H9 (cell line): ENCODE measurements around the gene ATG7. TPM values are rescaled to one million over a fixed set of nuclear protein-coding genes. Genes with fewer than 3 reads are reported as not detected.
A peak's percentile ranks its signal among the peaks of the same experiment; 100 is the strongest.

Source experiments
- DNase-seq: peaks from one replicate; pipeline ENCODE4 v3.0.0-alpha.2; 2017
- H2AFZ ChIP-seq: one replicate; pipeline ENCODE4 v1.6.1; 2013; ENCODE audit warnings: mild to moderate bottlenecking, low read length, control low read depth, moderate library complexity
- H2AK5ac ChIP-seq: 2 replicates; pipeline ENCODE4 v1.6.1; 2013; ENCODE audit warnings: low read length, control low read depth, mixed read lengths; ENCODE audit not compliant: insufficient read length
- H2BK120ac ChIP-seq: one replicate; pipeline ENCODE4 v1.6.1; 2013; ENCODE audit warnings: low read depth, mild to moderate bottlenecking, low read length, control low read depth, inconsistent platforms; ENCODE audit not compliant: poor library complexity, severe bottlenecking
- H2BK12ac ChIP-seq: 2 replicates; pipeline ENCODE4 v1.6.1; 2013; ENCODE audit warnings: low read length, control low read depth, mixed read lengths, low read depth; ENCODE audit not compliant: insufficient read length
- H2BK15ac ChIP-seq: 2 replicates; pipeline ENCODE4 v1.6.1; 2013; ENCODE audit warnings: low read depth, low read length, control low read depth
- H2BK20ac ChIP-seq: one replicate; pipeline ENCODE4 v1.6.1; 2013; ENCODE audit warnings: low read depth, mild to moderate bottlenecking, low read length, control low read depth, inconsistent platforms; ENCODE audit not compliant: poor library complexity, severe bottlenecking
- H2BK5ac ChIP-seq: 2 replicates; pipeline ENCODE4 v1.6.1; 2013; ENCODE audit warnings: low read length, control low read depth, mixed read lengths; ENCODE audit not compliant: insufficient read length
- H3K14ac ChIP-seq: 2 replicates; pipeline ENCODE4 v1.6.1; 2013; ENCODE audit warnings: low read length, control low read depth; ENCODE audit not compliant: insufficient read depth
- H3K18ac ChIP-seq: 2 replicates; pipeline ENCODE4 v1.6.1; 2013; ENCODE audit warnings: low read depth, mild to moderate bottlenecking, mixed read lengths, low read length, control low read depth; ENCODE audit not compliant: insufficient read length
- H3K23ac ChIP-seq: 2 replicates; pipeline ENCODE4 v1.6.1; 2013; ENCODE audit warnings: low read length, control low read depth, mixed read lengths, low read depth; ENCODE audit not compliant: insufficient read length
- H3K23me2 ChIP-seq: 2 replicates; pipeline ENCODE4 v1.6.1; 2013; ENCODE audit warnings: low read depth, mild to moderate bottlenecking, mixed read lengths, low read length, control low read depth; ENCODE audit not compliant: insufficient read length, poor library complexity, severe bottlenecking
- H3K27ac ChIP-seq: 2 replicates; pipeline ENCODE4 v1.5.1; 2013; ENCODE audit warnings: low read length, control low read depth, mixed read lengths, low read depth; ENCODE audit not compliant: insufficient read length
- H3K27me3 ChIP-seq: 2 replicates; pipeline ENCODE4 v1.6.1; 2013; ENCODE audit warnings: low read length, control low read depth, inconsistent platforms; ENCODE audit not compliant: insufficient read depth
- H3K4ac ChIP-seq: 2 replicates; pipeline ENCODE4 v1.6.1; 2013; ENCODE audit warnings: low read depth, mild to moderate bottlenecking, control low read depth, inconsistent platforms, low read length, moderate library complexity
- H3K4me1 ChIP-seq: 2 replicates; pipeline ENCODE4 v1.6.1; 2013; ENCODE audit warnings: low read length, control low read depth, inconsistent platforms; ENCODE audit not compliant: insufficient read depth
- H3K4me2 ChIP-seq: 2 replicates; pipeline ENCODE4 v1.6.1; 2013; ENCODE audit warnings: low read length, control low read depth, mixed read lengths; ENCODE audit not compliant: insufficient read length, insufficient read depth
- H3K56ac ChIP-seq: 2 replicates; pipeline ENCODE4 v1.6.1; 2013; ENCODE audit warnings: low read depth, mild to moderate bottlenecking, mixed read lengths, low read length, control low read depth; ENCODE audit not compliant: insufficient read length
- H3K79me1 ChIP-seq: 2 replicates; pipeline ENCODE4 v1.6.1; 2013; ENCODE audit warnings: low read depth, mild to moderate bottlenecking, moderate library complexity, low read length, control low read depth, inconsistent platforms; ENCODE audit not compliant: insufficient read depth, poor library complexity, severe bottlenecking
- H3K79me2 ChIP-seq: 2 replicates; pipeline ENCODE4 v1.6.1; 2013; ENCODE audit warnings: low read length, control low read depth, inconsistent platforms; ENCODE audit not compliant: insufficient read depth
- H3K9ac ChIP-seq: 2 replicates; pipeline ENCODE4 v1.6.1; 2013; ENCODE audit warnings: low read length, control low read depth, mixed read lengths; ENCODE audit not compliant: insufficient read length; ENCODE audit errors: extremely low read depth
- H3K9me3 ChIP-seq: one replicate; pipeline ENCODE4 v1.6.1; 2013; ENCODE audit warnings: low read depth, low read length, inconsistent platforms; ENCODE audit not compliant: control insufficient read depth
- H3T11ph ChIP-seq: one replicate; pipeline ENCODE4 v1.6.1; 2013; ENCODE audit warnings: mild to moderate bottlenecking, low read length, control low read depth, inconsistent platforms
- H4K20me1 ChIP-seq: one replicate; pipeline ENCODE4 v1.6.1; 2013; ENCODE audit not compliant: control insufficient read depth, insufficient read length, insufficient read depth
- H4K5ac ChIP-seq: 2 replicates; pipeline ENCODE4 v1.6.1; 2013; ENCODE audit warnings: low read depth, mild to moderate bottlenecking, mixed read lengths, low read length, control low read depth; ENCODE audit not compliant: insufficient read length
- H4K8ac ChIP-seq: replicated peaks from 2 replicates; pipeline ENCODE4 v1.6.1; 2013; ENCODE audit warnings: low read length, control low read depth, mixed read lengths, low read depth; ENCODE audit not compliant: insufficient read length
- H4K91ac ChIP-seq: 2 replicates; pipeline ENCODE4 v1.6.1; 2013; ENCODE audit warnings: low read depth, mild to moderate bottlenecking, moderate library complexity, mixed read lengths, low read length, control low read depth; ENCODE audit not compliant: insufficient read length
- H3K27ac Mint-ChIP-seq, 3 experiments: 2 replicates in 2 of 3; 3 replicates in 1 of 3; pipeline ENCODE4 v1.8.0; 2020 to 2021; ENCODE audit warnings: mixed read lengths in 3 of 3, mild to moderate bottlenecking in 1 of 3, moderate library complexity in 1 of 3
- H3K27me3 Mint-ChIP-seq: 2 replicates; pipeline ENCODE4 v1.8.0; 2021; ENCODE audit warnings: low read depth, mild to moderate bottlenecking, moderate library complexity, mixed read lengths
- H3K36me3 Mint-ChIP-seq, 3 experiments: 2 replicates in 2 of 3; 3 replicates in 1 of 3; pipeline ENCODE4 v1.8.0; 2020 to 2021; ENCODE audit warnings: low read depth in 3 of 3, mixed read lengths in 3 of 3; ENCODE audit not compliant: insufficient read depth in 1 of 3
- H3K4me1 Mint-ChIP-seq, 2 experiments: 2 replicates each; pipeline ENCODE4 v1.8.0; 2020; ENCODE audit warnings: mixed read lengths in 2 of 2
- H3K4me3 Mint-ChIP-seq, 2 experiments: 2 replicates in 1 of 2; 3 replicates in 1 of 2; pipeline ENCODE4 v1.8.0; 2020 to 2021; ENCODE audit warnings: mild to moderate bottlenecking in 2 of 2, mixed read lengths in 2 of 2, moderate library complexity in 1 of 2
- H3K9me3 Mint-ChIP-seq, 2 experiments: 2 replicates in 1 of 2; 3 replicates in 1 of 2; pipeline ENCODE4 v1.8.0; 2020; ENCODE audit warnings: mild to moderate bottlenecking in 2 of 2, mixed read lengths in 2 of 2, moderate library complexity in 1 of 2
- WGBS: extraction: QIAGEN DNeasy Blood & Tissue Kit; methylation state at CpG from one replicate; pipeline ENCODE4 v1.1.7; 2013; ENCODE audit warnings: missing lambda C conversion rate, low lambda C conversion rate, mixed read lengths; ENCODE audit not compliant: insufficient read length; ENCODE audit errors: extremely low coverage; 5-methylcytosine and 5-hydroxymethylcytosine counted together
- total RNA-seq: library from RNA; stranded (reverse); gene quantifications from 2 replicates; pipeline ENCODE4 v1.2.1, GENCODE V29; 2021
- TF ChIP-seq, protein P1 (sequence below): fragments of 200-600 bp; sonication (generic); conservative IDR thresholded peaks from 3 replicates; pipeline ENCODE4 v1.8.0; 2021; ENCODE audit warnings: antibody characterized with exemption, mild to moderate bottlenecking

Gene ATG7
- total RNA-seq, 1 experiment from 2014 or later = 17.9 TPM

GRCh38 chr3:11513817-11514135 lies 241.6 kb downstream of the ATG7 start:
- no peaks in the 10 kb centered on the region for H3K9me3 ChIP-seq
- no CpG with 5 or more reads among the region's 3 CpGs for WGBS
- TF ChIP-seq, protein P1, sequence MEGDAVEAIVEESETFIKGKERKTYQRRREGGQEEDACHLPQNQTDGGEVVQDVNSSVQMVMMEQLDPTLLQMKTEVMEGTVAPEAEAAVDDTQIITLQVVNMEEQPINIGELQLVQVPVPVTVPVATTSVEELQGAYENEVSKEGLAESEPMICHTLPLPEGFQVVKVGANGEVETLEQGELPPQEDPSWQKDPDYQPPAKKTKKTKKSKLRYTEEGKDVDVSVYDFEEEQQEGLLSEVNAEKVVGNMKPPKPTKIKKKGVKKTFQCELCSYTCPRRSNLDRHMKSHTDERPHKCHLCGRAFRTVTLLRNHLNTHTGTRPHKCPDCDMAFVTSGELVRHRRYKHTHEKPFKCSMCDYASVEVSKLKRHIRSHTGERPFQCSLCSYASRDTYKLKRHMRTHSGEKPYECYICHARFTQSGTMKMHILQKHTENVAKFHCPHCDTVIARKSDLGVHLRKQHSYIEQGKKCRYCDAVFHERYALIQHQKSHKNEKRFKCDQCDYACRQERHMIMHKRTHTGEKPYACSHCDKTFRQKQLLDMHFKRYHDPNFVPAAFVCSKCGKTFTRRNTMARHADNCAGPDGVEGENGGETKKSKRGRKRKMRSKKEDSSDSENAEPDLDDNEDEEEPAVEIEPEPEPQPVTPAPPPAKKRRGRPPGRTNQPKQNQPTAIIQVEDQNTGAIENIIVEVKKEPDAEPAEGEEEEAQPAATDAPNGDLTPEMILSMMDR = no peak
- H2AFZ ChIP-seq = no peak overlapping the region
- no peak overlapping the region for H3K4ac ChIP-seq
- H3K4me3 Mint-ChIP-seq = no peak overlapping the region; a peak in 1 of 5 replicates
- H4K20me1 ChIP-seq = no peaks in the 10 kb centered on the region
- no peaks in the 10 kb centered on the region for H3K27me3 ChIP-seq
- H2BK15ac ChIP-seq = no peak overlapping the region
- no peak overlapping the region for H2AK5ac ChIP-seq
- no peak overlapping the region for H3T11ph ChIP-seq
- no peak overlapping the region for H4K91ac ChIP-seq
- no peak overlapping the region for H3K56ac ChIP-seq
- H3K23ac ChIP-seq = no peak overlapping the region
- H4K5ac ChIP-seq = no peak overlapping the region
- H3K9me3 Mint-ChIP-seq = peaks cover 0 to 8% of the 10 kb centered on the region in 2 experiments; a peak in 1 of 5 replicates
- H3K4me1 ChIP-seq = peaks cover 10% of the 10 kb centered on the region; the same call in 1 of the 2 replicates
- no peak overlapping the region for H2BK12ac ChIP-seq
- H4K8ac ChIP-seq = no peak overlapping the region
- H3K4me1 Mint-ChIP-seq = peaks cover 26 to 27% of the 10 kb centered on the region in 2 experiments
- H3K27me3 Mint-ChIP-seq = no peaks in the 10 kb centered on the region
- H3K4me2 ChIP-seq = no peak overlapping the region
- no peak overlapping the region for H3K9ac ChIP-seq
- H3K27ac Mint-ChIP-seq = 0 out of 7 replicates have a peak overlapping the region, but pooled peaks of 1 of the 3 experiments have one; percentile 9
- H3K79me2 ChIP-seq = no peaks in the 10 kb centered on the region
- H3K36me3 Mint-ChIP-seq = peaks cover 6 to 11% (median 7%) of the 10 kb centered on the region in 3 experiments; a peak in 5 of 7 replicates
- no peak for DNase-seq
- no peak overlapping the region for H2BK20ac ChIP-seq
- H3K79me1 ChIP-seq = no peaks in the 10 kb centered on the region
- H3K18ac ChIP-seq = no peak overlapping the region
- H3K27ac ChIP-seq = no peak overlapping the region
- no peak overlapping the region for H2BK120ac ChIP-seq
- no peak overlapping the region for H3K14ac ChIP-seq
- no peaks in the 10 kb centered on the region for H3K23me2 ChIP-seq
- H2BK5ac ChIP-seq = no peak overlapping the region
